ENCODE results near the gene GTF3C4.

Gene GTF3C4

DNA sequence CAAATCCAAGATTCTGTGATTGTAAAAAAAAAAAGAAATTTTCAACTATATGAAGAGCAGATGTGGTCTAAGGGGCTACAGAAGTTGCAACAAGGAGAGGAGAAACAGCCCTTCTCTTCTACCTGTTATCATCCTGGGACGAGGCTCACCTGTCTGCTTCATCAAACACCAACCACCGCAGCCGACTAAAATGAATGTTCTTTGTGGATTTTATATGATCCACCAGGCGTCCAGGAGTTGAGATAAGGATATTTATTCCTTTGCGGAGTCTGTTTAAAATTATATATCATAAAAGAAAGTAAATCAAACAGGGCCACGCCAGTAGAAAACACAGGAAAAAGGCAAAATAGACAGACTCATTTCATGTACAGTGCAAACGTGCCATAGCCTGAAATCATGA, 22.0 kb upstream of the GTF3C4 start:
- no peak for DNase-seq (ENCODE audit: low spot score)

DNA sequence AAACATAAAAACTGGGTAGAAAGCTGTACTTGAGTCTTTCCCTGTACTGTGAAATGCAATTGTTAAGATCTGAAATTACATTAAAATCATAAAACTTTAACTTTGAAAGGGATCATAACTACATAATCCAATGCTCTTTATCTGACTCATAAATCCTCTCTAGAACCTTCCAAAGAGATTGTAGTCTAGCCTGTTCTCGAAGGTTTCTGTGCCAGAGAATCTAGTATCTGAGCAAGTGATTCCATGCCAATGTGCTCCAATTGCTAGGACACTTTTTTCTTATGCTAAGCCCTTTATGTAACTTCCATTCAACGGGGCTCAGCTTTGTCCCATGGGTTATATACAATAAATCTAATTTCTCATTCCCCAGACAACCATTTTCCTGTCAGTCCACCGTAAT, 21.6 kb upstream of the GTF3C4 start:
- no peak for DNase-seq (ENCODE audit: low spot score)

DNA sequence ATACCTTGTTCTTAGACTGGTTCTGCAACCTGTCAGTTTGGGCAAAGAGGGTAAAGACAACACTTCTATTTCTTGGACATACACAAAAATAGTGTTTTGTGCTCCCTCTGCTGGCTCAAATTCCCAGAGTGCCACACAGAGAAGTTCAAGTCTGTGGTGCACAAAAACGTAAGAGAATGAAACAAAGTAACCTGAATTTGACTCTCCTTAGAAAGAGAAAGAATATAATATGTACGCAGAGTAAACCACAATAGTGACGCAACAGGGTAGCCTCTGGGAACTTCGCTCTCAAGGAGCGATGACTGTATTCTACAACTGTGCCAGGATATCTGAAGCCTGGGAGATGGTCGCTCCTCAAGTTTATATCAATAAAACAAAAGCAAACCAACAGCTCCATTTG, 19.0 kb upstream of the GTF3C4 start:
- peak; percentile 44 for DNase-seq (ENCODE audit: low spot score)

DNA sequence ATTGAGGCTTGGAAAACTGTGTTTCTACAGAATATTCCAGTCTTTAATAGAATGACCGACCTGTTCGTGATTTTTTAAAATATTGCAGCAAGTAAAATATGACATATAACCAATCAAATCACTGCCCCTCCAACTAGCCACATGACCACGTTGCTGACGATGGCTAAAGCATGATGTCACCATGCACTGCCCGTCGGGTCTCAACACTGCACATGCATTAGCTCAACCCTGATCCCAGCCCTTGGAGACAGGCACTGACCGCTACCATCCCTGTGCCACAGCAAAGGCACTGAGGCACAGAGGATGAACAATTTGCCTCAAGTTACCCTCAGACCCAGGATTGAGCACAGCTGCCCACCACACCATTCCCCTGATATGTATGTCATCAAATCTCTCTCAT, 14.0 kb upstream of the GTF3C4 start:
- no peak for DNase-seq (ENCODE audit: low spot score)

DNA sequence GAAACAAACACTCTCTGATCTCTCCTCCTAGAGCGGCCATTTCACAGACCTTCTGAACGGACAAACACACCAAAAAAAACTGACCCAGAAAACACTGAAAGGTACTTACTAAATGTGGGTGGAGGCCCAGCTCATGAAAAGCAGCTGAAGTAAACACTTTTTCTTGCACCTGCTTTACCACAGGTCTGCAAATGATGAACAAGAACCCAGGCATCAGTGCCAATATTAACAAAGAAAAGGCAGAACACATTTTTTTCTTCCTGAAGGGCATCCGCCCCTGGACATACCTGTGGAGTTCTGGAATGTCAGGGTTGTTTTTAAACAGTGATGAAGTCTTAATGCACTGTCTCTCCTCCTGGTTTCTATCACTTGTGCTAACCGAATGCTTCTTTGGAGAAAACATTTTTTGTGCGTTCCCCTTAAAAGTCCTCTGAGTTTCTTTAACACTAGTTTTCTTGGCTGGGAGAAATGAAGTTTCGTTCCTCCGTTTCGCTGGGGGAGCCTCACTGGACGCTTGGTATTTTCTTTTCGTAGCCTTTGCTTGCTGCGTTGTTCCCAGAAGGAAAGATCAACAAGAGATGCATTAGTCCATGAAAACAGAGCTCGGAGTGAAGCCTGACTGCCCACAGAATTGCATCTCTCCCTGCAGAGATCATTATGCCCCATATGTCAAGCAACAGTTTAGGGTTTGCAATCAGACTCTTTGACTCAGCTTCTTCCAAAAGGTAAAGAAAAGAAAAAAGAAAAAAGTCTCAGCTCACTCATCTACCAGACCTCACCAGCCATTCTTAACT, 7.9 kb upstream of the GTF3C4 start:
- no peak for DNase-seq (ENCODE audit: low spot score)

DNA sequence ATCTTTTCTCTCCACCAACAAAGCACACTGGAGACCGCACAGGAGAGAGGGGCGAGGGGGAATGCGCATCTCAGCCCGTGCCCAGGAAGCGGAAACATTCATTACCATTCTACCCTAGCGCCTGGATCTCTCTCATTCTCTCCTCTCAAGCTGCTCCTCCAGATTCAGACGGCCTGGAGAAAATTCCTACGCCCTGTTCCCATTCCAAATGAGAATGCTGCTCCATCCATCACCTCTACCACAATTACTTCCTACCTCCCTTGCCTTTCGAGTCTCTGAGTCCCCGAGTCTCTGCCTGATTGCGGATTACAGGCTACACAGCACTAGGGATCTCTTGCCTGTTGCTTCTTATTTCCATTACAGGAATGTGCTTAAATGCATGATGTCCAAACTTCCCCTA, 7.1 kb upstream of the GTF3C4 start:
- DNase-seq (ENCODE audit: low spot score), result no peak

DNA sequence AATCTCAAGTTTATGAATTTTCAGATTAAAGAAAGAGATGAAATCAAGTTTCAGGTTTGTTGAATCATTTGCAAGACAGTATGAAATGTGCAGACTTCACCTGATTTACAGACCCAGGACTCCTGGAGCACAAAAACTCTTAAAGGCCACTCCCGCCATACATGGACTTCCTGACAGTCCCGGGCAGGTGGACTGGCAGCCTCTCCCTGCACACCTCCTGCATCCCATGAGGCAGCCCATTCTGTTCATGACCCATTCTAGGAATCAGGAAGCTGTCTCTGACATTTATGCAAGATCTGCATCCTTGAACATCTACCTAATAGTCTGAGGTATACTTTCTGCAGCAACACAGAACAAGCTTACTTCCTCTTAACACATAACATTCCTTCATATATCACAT, 6.4 kb upstream of the GTF3C4 start:
- no peak for DNase-seq (ENCODE audit: low spot score)

DNA sequence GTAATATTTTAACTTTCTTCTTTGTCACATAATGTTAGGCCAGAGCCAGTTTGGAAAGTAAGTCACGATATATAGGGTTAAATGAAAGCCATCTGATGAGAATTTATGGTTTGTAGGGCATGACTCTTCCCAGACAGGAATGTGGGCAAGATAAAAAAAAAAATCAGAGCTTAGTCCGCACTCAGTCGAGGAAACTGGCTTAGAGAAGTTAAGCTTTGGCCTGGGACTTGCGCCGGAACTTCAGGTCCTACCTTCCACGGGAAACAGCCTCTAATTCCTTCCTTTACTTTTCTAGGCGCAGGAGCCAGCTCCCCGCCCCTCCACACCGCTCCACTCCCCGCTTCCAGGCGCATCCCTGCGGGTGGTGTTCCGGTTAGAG, 956 bp upstream of the GTF3C4 start:
- DNase-seq (ENCODE audit: low spot score), result no peak

DNA sequence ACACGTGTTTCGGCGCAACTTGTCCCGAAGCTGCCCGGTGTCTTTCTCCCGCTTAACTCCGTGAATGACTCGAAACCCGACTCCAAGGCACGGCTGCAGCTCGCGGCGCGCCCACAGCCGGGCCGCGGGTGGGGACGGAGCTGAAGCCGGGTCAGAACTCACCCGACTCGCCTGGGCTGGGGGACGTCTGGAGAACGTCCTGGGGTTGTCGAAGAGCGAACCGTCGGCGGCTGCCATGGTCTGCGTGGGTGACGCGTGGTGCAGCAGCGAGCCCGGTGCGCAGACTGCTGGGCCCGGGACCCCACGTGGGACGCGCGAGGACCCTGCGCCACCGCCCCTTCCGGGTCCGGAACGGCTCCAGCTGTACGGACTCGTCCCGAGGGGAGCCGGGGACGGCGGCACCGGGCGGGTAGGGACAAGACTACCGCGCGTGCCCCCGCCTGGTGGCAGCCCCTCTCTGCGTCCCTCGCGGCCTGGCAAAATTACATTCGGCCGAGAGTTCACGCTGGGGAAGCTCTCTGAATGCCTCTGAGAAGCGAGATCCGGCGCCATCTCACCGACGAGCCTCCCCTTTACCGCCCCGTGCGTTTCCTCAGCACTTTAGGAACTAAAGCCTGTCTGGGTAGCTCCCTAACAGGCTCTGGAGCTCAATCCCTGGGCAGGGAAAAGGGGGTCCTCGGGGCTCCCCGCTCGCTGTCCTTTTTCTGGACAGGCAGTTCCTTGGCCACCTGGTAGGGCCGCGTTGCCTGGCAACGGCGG, 387 bp upstream of the GTF3C4 start, which contains the start of gene DDX31:
DDX31 (minus strand) TSS at position 286 of the 759 bp plus-strand sequence; CDS start at position 237, 49 bp downstream.
- peak; percentile 92 for DNase-seq (ENCODE audit: low spot score)

DNA sequence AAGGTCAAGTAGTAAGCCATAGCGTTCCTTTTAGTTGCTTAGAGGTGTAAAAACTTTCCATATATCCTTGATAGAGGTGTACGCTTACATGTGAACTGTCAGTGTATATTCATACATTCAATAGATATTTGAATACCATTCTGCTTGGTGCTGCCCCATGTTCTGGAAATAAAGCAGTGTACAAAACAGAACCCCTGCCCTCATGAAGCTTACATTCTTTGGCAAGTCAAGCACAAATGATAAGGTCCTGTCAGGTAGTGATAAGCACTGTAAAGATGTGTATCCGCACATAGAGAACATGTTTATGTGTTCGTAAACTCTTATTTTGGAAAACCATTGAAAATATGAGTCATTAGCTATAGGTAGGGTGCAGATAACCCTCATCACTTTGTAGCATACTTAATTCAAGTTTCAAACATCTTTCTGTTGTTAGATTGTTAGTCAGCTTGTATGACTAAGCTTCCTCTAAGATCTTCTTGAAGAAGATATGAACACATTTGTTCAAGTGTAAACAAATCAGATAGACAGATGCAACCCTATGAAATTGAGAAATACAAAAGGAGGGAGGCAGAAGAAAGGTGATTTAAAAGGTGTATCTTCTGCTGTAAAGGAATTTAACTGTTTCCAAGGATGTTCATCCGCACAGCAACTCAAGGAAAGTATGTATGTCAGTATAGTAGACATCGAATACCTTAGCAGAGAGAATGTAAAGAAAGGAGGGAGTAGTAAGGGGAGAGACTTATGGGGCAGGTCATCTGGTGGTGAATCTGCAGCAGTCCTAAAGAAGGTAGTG, 1.6 kb downstream of the GTF3C4 start:
- peak; percentile 15 for DNase-seq (ENCODE audit: low spot score)

DNA sequence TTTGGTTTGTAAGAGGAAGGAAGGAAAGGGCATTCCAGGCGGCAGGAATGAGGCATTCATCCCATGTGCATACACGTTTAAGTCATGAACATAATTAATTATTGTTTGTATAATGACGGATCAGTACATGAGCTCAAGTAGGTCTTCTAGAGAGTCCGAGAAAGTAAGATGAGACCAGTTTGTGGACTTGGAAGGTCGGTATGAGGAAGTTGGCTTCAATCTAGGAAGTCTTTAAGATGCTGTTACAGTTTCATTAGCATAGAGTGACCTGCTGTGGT, 2.1 kb downstream of the GTF3C4 start:
- no peak for DNase-seq (ENCODE audit: low spot score)

DNA sequence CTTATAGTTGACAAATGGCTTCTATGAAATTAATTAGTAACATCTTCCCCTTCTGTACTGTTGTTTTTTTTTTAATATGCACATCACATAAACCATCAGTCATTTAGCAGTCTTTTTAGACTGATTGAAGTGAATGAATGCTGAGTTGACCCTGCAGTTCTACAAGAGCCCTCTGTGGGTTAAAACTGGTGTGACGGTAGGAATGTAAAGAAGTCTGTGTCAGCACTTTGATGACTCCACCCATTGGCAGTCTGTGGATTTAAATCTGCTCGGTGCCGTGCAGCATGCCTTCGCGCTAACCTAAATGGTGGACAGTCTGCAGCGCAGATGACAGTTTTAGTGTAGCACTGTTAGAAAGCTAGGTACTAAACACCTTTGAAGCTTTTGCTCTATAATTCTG, 3.1 kb downstream of the GTF3C4 start:
- peak; percentile 45 for DNase-seq (ENCODE audit: low spot score)

DNA sequence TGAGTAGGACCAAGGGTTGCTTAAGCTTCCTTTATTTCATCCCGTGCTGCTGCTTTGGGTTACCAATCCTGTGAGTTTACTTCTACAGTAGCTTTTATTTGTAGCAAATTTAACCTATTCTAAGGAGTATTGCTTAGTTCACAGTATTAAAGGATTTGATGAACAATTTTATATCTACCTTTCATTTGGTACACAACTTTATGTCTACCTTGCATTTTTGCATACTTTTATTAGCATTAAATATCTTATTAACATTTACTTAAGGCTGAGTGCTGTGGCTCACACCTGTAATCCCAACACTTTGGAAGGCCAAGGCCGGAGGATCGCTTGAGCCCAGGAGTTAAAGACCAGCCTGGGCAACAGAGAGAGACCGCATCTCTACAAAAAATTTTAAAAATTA, 4.2 kb downstream of the GTF3C4 start:
- no peak for DNase-seq (ENCODE audit: low spot score)

DNA sequence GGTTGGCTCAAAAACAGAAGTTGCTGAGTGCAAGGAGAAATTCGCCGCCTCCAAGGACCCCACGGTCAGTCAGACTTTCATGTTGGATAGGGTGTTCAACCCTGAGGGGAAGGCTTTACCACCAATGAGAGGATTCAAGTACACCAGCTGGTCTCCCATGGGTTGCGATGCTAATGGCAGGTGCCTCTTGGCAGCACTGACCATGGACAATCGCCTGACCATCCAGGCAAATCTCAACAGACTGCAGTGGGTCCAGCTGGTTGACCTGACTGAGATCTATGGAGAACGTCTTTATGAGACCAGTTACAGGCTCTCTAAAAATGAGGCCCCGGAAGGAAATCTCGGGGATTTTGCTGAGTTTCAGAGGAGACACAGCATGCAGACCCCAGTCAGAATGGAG, 7.7 kb downstream of the GTF3C4 start:
- DNase-seq (ENCODE audit: low spot score), result no peak

DNA sequence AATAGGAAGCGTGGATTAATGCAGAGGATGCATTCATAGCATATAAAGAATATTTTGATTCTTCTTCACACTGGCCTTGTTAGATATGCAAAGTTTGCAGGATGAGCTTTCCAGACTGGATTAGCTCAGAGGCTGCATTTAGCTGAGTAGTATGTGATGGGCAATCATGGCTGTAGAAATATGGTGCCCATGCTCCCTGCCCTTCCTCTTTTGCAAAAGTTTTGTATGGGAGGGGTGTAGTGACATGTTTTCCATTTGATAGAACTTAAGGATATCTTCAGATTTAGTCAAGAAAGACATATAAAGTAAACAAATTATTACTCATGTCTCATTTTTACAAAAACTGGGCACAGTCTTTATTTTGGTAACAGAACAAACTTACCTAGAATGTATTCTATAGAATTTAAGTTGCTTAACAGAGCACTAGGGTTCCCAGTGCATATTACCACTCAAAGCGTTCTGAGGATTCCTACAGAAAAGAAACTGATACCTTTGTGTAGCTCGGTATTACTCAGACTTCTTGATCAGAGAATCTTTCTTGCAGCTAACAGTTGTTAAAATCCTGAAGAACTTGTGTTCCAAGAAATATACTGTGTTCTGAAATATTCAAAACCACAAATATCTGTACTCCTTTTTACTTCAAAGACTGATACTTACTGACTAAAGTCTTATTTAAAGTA, 9.8 kb downstream of the GTF3C4 start:
- DNase-seq (ENCODE audit: low spot score), result no peak

DNA sequence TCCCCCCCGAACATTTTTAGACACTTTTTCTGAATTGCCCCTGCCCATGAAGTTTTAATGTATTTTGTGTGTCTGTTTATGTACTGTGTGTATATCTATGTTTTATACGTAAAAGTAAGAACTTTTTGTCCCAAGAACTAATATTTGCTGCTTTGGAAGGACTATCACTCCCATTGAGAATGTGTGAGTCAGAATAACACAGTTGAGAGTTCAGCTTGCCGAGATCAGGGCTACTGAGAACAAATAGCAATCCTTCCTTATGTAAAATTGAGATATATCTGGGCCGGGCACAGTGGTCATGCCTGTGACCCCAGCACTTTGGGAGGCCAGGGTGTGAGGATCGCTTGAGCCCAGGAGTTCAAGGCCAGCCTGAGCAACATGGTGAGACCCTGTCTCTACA, 11.3 kb downstream of the GTF3C4 start:
- no peak for DNase-seq (ENCODE audit: low spot score)

DNA sequence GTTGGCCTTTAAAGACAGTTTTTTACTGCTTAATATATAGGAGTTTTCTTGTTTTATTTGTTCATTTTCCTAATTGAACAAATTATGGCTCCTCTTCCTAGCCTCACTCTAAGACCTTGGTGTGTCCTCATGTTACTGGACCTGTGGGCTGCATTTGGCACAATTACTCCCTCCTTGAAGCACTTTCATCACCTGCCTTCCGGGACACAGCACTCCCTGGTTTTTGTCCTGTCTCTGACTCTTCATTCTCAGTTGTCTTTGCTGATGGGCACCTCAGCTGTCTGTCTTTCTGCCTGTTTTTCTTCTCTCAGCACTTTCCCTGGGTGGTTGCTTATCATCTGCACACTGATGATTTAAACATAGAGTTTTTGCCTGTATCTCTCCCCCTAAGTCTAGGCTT, 13.6 kb downstream of the GTF3C4 start:
- no peak for DNase-seq (ENCODE audit: low spot score)

DNA sequence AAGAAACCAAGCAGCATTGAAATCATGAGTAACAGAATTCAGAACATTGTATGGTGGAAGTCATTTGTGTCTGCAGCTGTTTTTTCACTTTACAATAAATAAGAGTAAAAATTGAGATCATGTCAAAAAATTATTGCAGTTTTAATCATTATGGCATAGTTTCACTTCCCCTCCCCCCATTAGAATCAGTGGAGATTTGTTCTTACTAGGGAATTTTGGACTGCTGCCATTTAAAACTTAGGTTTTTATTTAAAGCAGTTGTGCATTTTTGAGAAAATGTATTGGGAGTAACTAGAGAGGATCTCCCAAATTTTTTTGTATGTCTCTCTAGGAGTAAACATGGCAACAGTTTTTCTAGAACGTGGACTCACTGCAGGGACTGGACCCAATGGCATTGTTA, 20.4 kb downstream of the GTF3C4 start:
- DNase-seq (ENCODE audit: low spot score), result no peak

DNA sequence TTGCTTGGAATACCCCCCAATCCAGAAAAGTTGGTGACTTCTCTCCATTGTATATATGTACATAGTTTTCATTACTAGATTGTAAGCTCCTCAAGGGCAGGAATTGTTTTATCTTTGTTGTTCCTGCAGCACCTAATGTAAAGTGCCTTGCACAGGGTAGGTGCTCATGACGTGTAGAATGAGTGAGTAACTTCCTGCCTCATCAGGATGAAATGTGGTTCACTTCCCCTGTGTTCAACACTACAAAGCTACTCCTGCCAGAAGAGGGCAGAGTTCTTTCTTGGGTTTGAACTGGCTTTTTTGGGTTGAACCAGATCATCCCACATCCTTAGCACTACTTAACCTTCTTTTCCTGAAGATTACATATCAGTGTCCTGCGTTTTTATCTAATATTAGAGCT, 23.9 kb downstream of the GTF3C4 start:
- DNase-seq (ENCODE audit: low spot score), result no peak

DNA sequence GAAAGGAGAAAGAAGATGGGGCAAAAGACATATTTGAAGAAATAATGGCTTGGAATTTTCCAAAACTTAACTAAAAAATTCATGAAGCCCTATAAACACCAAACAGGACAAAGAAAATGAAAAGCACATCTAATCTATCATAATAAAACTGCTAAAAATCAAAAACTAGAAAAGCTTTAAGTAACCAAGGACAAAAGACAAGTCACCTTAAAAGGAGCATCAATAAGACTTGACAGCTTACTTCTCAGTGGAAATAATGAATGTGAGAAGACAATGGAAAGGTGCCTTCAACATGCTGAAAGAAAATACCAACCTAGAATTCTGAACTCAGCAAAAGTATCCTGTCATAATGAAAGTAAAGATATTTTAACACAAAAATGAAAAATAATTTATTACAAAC, 27.0 kb downstream of the GTF3C4 start:
- DNase-seq (ENCODE audit: low spot score), result no peak

DNA sequence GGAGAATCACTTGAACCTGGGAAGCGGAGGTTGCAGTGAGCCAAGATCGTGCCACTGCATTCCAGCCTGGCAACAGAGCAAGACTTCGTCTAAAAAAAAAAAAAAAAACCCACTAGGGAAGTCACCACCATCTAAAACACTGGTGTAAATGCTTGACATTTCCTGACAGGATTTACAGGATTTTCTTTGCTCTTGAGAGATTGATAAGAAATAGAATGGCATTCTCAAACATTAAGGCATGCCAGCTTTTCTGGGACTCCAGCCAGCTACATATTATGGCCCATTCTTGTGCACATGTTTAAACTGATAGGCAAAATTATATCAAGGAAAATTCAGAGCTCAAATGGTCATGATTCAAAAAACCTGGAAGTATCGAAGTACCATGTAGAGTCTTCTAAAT, 28.7 kb downstream of the GTF3C4 start:
- DNase-seq (ENCODE audit: low spot score), result no peak

DNA sequence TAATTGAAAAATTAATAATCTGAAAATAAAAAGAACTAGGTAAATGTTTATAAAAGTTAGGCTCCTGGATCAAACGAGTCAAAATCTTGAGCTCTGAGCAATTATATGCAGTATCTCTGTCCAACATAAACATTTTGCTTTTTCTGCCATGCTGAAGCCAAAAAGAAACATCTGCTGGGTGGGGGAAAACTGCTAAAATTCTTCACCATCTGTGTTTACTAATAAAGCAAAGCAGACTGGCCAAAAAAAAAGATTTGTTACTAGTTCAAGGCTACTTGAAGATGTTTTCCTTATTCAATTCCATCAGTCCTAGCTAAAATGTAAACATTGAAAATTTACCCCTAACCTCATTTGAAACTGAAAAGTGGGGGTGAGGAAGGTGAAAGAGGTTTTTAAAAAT, 29.7 kb downstream of the GTF3C4 start:
- DNase-seq (ENCODE audit: low spot score), result no peak

DNA sequence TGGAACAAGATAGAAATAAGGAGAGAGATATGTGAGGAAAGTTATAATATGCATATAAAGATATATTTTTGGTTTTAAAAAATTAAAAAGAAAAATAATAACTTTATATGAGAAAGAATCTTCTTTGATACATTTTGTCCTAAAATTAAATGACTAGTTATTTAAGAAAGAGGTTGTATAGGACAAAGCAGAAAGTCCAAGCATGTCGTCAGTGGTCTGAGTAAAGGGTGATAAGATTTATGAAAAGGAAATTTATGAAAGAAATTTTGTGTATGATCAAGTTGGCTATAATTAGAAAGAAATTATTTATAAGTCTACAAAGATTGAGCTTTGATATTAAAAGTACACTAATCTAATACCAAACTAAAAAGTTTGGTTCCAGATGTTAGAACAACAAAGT, 32.0 kb downstream of the GTF3C4 start:
- no peak for DNase-seq (ENCODE audit: low spot score)

Measured in AG08396 (cell line).